HEK293 (cell line): ENCODE measurements around the gene CLEC18B.
"Not testable (repeated sequence)": the region's sequence is repeated elsewhere in the genome, so short reads cannot be mapped to it uniquely, and the experiment has no call there.

Experiments
- CTCF ChIA-PET: fragments of 350-600 bp; formaldehyde crosslinking; extraction: SDS; loops from one replicate; lab custom pipeline; 2021; ENCODE audit warnings: antibody characterized with exemption; lab: Yijun Ruan, JAX
- POLR2A ChIA-PET: fragments of 300-600 bp; formaldehyde crosslinking; extraction: SDS; loops from one replicate; lab custom pipeline; 2020; ENCODE audit warnings: antibody characterized with exemption, inconsistent platforms; lab: Yijun Ruan, JAX
- H3K27ac ChIP-seq: fragments of 200-500 bp; sonication (Bioruptor generic); 2 replicates; pipeline ENCODE4 v1.5.1; 2014; ENCODE audit warnings: low read depth, low read length, control low read depth, inconsistent platforms; ENCODE audit errors: extremely low read depth
- H3K36me3 ChIP-seq, 2 experiments: fragments of 200-500 bp in 1 of 2; sonication (Bioruptor generic) in 1 of 2; 1 replicate in 1 of 2; 2 replicates in 1 of 2; pipeline ENCODE4 v1.5.1; 2014 to 2017; ENCODE audit warnings: inconsistent platforms in 2 of 2, low read length in 2 of 2; ENCODE audit not compliant: control insufficient read depth in 2 of 2, insufficient read depth in 1 of 2
- H3K4me1 ChIP-seq: fragments of 200-500 bp; sonication (Bioruptor generic); 2 replicates; pipeline ENCODE4 v1.5.1; 2014; ENCODE audit warnings: mild to moderate bottlenecking, low read length, inconsistent platforms; ENCODE audit not compliant: control insufficient read depth, insufficient read depth
- H3K4me3 ChIP-seq: 2 replicates; pipeline ENCODE4 v1.5.1; 2011; ENCODE audit warnings: low read depth, mild to moderate bottlenecking, control low read depth, low read length, moderate library complexity
- H3K9me3 ChIP-seq: fragments of 200-500 bp; sonication (Bioruptor generic); 2 replicates; pipeline ENCODE4 v1.5.1; 2014; ENCODE audit warnings: low read depth, low read length, inconsistent platforms; ENCODE audit not compliant: control insufficient read depth, insufficient read depth

CLEC18B gene

GRCh38 chr16:74423721-74424120, 2.4 kb upstream of the CLEC18B start:
- H3K9me3 ChIP-seq, H3K36me3 ChIP-seq, H3K4me1 ChIP-seq, H3K4me3 ChIP-seq, H3K27ac ChIP-seq: not testable (repeated sequence)
- POLR2A ChIA-PET, result interaction anchor here (0.6 kb wide), 1 partner anchor 100 kb away, joined by 7 read pairs; no protein-coding TSS in a partner anchor
- CTCF ChIA-PET, result interaction anchor here (0.6 kb wide), 2 partner anchors 26 to 225 kb away, joined by 3 read pairs; no protein-coding TSS in a partner anchor

GRCh38 chr16:74422086-74422485, 808 bp upstream of the CLEC18B start:
- CTCF ChIA-PET, POLR2A ChIA-PET, H3K4me3 ChIP-seq, H3K27ac ChIP-seq, H3K9me3 ChIP-seq, H3K4me1 ChIP-seq, H3K36me3 ChIP-seq: not testable (repeated sequence)

DNA sequence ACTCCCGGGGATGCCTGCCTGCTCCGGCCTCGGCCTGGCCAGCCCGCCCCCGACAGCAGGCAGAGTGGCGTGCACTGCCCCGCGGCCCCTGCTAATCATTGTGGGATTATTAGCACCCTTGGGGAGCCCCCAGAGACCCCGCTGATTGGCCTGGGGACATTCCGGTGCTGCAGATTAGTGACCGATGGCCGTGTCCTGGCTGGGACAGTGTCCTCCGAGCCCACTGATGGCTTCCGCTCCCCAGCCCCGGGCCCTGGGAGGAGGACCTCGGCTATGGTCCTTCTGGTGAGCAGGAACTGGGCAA, 156 bp upstream of the CLEC18B start:
- H3K36me3 ChIP-seq, H3K4me3 ChIP-seq, H3K4me1 ChIP-seq, CTCF ChIA-PET, H3K27ac ChIP-seq, H3K9me3 ChIP-seq, POLR2A ChIA-PET: not testable (repeated sequence)

DNA sequence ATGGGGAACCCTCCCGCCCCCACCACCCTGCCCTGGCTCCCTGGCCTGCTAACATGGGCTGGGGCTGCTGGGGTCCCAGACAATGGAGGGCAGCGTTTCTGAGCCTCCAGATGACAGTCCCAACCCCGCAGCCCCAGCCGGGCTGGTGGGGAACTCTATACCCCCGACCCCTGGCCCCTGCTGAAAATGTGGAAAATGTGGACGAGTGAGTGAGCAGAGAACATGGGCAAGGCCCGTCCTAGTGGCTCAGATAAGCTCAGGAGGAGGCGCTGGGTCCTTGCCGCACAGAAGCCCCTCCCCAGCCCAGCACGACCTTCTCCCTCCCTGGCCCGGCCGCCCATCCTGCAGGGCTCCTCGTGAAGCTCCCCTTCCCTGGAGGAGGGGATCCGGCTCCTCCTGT, 1.5 kb downstream of the CLEC18B start:
- not testable (repeated sequence) for H3K36me3 ChIP-seq, H3K4me1 ChIP-seq

DNA sequence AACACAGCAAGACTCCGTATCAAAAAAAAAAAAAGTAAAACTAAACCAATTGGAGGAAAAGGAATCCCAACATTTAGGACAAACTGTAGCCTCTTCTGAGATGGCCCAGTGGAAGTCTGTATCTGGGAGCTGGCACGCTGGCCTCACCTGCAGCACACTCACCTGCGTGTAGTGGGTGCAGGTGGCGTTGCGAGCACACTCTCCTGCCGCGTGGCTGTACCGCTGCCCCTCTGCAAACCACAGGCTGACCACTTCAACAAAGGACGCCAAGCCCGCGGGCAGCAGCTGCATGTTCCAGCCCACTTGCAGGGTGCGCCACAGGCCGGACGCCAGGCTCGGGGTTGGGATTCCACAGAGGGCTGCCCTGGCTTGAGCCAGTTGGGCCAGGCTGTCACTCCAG, 3.4 kb downstream of the CLEC18B start:
- POLR2A ChIA-PET, H3K4me3 ChIP-seq, H3K36me3 ChIP-seq, H3K9me3 ChIP-seq, CTCF ChIA-PET, H3K4me1 ChIP-seq, H3K27ac ChIP-seq: not testable (repeated sequence)

More for the DNA sequence above, 1.5 kb downstream of the CLEC18B start:
- H3K9me3 ChIP-seq, POLR2A ChIA-PET, H3K27ac ChIP-seq, H3K4me3 ChIP-seq, CTCF ChIA-PET: not testable (repeated sequence)

DNA sequence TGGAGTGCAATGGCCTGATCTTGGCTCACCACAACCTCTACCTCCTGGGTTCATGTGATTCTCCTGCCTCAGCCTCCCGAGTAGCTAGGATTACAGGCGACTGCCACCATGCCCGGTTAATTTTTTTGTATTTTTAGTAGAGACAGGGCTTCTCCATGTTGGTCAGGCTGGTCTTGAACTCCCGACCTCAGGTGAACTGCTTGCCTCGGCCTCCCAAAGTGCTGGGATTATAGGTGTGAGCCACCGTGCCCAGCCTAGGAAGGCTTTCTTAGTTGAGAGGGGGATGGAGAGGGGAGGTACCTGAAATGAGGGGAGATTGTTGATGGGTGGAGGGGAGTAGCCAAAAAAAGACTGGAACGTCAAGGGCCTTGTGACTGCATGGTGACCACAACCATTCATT, 7.4 kb downstream of the CLEC18B start:
- CTCF ChIA-PET, H3K27ac ChIP-seq, H3K4me1 ChIP-seq, H3K4me3 ChIP-seq, H3K36me3 ChIP-seq, POLR2A ChIA-PET, H3K9me3 ChIP-seq: not testable (repeated sequence)

GRCh38 chr16:74413485-74413884, 7.8 kb downstream of the CLEC18B start:
- H3K9me3 ChIP-seq, H3K4me1 ChIP-seq, CTCF ChIA-PET, POLR2A ChIA-PET, H3K27ac ChIP-seq, H3K36me3 ChIP-seq, H3K4me3 ChIP-seq: not testable (repeated sequence)

DNA sequence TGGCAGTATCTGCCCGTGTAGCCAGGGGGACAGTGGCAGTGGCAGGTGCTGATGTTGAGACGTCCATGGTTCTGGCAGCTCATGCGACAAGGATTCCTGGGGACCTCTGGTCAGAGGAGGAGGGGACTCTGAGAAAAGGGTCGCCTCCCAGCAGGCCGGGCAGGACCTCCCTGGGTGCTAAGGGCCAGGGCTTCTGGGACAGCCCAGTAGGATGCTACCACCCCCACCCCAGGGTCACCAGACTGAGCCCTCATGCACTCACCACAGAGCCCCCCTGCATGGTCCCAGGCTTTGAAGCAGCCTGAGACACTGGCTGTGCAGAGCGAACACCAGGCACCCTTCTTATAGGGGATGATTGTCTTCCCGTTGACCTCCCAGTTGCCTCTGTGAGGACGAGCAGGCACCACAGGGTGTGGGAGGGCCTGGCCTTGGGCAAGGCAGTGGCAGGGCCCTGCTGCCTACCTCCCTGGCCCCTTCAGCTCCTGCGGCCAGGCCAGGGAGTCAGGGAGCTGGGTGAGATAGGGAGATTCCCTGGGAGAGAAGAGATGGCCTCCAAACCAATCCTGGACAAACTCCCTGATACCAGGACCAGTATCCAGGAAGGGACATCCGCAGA, 8.4 kb downstream of the CLEC18B start:
- H3K27ac ChIP-seq, H3K4me1 ChIP-seq, H3K4me3 ChIP-seq, CTCF ChIA-PET, POLR2A ChIA-PET, H3K36me3 ChIP-seq, H3K9me3 ChIP-seq: not testable (repeated sequence)

- H3K4me1 ChIP-seq, CTCF ChIA-PET, POLR2A ChIA-PET, H3K4me3 ChIP-seq, H3K36me3 ChIP-seq, H3K9me3 ChIP-seq, H3K27ac ChIP-seq: not testable (repeated sequence)
These were observed 9.0 kb downstream of the CLEC18B start for GRCh38 chr16:74412138-74412774.

GRCh38 chr16:74410981-74411380, 10.3 kb downstream of the CLEC18B start:
- POLR2A ChIA-PET, H3K36me3 ChIP-seq, H3K4me1 ChIP-seq: not testable (repeated sequence)

DNA sequence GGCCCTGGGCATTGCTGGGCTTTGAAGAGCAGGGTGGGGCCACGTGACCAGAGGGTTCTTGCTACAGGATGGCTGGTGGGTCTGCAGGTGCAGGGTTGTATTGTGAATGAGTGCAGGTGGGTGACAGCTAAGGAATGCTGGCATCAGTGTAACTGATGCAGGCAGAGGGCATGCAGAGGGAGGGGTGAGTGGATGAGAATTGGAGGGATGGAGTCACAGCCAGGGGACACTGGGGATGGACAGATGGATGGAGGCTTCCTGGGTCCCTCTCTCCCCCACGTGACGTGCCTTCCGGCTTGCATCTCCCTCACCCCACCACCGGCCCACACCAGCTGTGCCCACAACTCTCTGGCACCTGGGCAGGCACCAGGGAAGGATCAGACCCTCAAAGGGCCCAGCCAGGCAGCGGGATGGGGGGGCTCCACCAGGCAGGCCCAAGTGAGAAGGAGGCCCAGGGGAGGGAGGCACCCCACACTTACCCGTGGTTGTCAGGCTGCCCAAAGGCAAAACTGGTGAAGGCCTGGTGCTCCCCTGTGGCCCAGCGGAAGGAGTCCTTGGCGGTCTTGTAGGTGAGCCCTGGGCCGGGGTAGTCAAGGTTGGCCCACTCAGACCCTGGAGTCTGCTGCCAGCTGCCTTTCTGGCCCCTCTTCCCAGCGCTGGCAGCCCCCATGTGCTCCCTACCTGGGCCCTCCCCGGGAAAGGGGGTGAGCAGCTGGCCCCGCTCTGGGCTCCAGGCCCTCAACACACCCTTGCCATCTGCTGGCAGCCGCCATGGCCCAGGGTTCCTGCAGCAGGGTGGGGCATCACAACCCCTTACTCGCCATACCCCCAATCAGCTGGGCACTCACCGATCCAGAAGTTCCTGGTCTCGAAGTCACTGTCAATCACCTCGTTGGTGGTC, 11.0 kb downstream of the CLEC18B start:
- H3K4me1 ChIP-seq, H3K27ac ChIP-seq, POLR2A ChIA-PET, CTCF ChIA-PET, H3K9me3 ChIP-seq, H3K4me3 ChIP-seq, H3K36me3 ChIP-seq: not testable (repeated sequence)

More at GRCh38 chr16:74410981-74411380, 10.3 kb downstream of the CLEC18B start:
- CTCF ChIA-PET, H3K4me3 ChIP-seq, H3K9me3 ChIP-seq, H3K27ac ChIP-seq: not testable (repeated sequence)
